Stimulated activated naive CD8-positive, alpha-beta T cell treated with anti-CD3 and anti-CD28 coated beads, Interleukin-15, amount 100 ng/mL, for 72 hours (primary cell): ENCODE measurements around the gene KHDC4.
A peak's percentile ranks its signal among the peaks of the same experiment; 100 is the strongest.
"Not testable (repeated sequence)": the region's sequence is repeated elsewhere in the genome, so short reads cannot be mapped to it uniquely, and the experiment has no call there.

Experiments used
- ATAC-seq: fragments of 150-1000 bp; cut with Tn5 transposase; 2 replicates; pipeline ENCODE4 v1.10.0; 2021; ENCODE audit warnings: mild to moderate bottlenecking, moderate library complexity
- DNase-seq, 2 donors: peaks; one replicate each; pipeline ENCODE4 v3.0.0; 2021 to 2022
- H3K27ac Mint-ChIP-seq, 2 donors: one replicate each; pipeline ENCODE4 v1.8.0; 2022; ENCODE audit warnings: mild to moderate bottlenecking in 2 of 2, mixed read lengths in 2 of 2, moderate library complexity in 2 of 2
- H3K27me3 Mint-ChIP-seq: one replicate; pipeline ENCODE4 v1.8.0; 2022; ENCODE audit warnings: mixed read lengths
- H3K4me1 Mint-ChIP-seq: one replicate; pipeline ENCODE4 v1.8.0; 2022; ENCODE audit warnings: mild to moderate bottlenecking, mixed read lengths
- H3K4me3 Mint-ChIP-seq, 2 donors: one replicate each; pipeline ENCODE4 v1.8.0; 2022; ENCODE audit warnings: mild to moderate bottlenecking in 2 of 2, mixed read lengths in 2 of 2, moderate library complexity in 1 of 2
- H3K9me3 Mint-ChIP-seq, 2 donors: one replicate each; pipeline ENCODE4 v1.8.0; 2022; ENCODE audit warnings: mixed read lengths in 2 of 2

KHDC4 gene

DNA sequence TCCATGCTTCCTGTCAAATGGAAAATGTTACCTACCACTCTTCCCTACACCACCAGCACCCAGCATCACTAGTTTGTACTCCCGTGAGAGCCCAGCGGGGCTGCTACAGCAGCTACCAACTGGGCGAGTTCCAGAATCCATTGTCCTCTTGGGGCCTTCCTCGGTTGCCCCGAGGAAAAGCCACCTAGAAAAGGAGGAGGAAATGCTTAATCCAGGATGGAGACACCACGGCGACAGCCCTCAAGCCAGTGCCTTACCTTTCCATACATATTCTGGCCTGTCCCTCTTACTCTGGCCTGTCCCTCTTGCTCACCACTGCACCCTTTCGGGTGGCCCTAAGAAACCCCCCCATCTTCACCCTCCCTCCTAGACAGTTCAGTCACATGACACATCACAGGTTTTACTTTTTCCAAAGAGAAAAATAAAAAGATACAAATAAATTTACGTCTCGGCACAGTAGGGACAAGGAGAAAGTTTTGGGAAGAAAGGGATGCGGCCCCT lies 23.5 kb downstream of the KHDC4 start:
- no peaks in the 10 kb centered on the region for H3K27me3 Mint-ChIP-seq
- H3K4me3 Mint-ChIP-seq, result peak overlapping the region; percentile 97
- ATAC-seq (peak; percentile 64), DNase-seq (peak; percentile 10 to 27)
- no peaks in the 10 kb centered on the region for H3K9me3 Mint-ChIP-seq
- H3K4me1 Mint-ChIP-seq, result peaks cover 27% of the 10 kb centered on the region
- H3K27ac Mint-ChIP-seq, result peak overlapping the region; percentile 98 to 99

DNA sequence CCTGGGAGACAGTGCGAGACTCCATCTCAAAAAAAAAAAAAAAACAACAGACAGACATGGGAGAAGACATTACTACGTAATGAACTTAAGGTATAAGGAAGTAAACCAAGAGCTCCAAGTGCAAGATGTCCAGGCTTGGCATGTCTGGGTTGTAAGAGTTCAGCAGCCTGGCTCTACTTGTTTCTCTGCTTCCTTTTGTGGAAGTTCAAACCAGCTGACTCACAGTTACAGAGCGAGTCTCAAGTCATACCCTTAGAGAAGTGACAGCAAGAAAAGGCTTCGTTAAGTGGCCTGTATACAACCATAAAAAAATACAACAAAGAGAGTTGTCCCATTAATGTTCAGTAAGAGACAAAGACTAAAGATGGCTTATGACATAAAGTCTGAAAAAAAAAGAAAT lies 24.3 kb downstream of the KHDC4 start:
- DNase-seq (no peak), ATAC-seq (no peak)
- no peaks in the 10 kb centered on the region for H3K9me3 Mint-ChIP-seq
- H3K27me3 Mint-ChIP-seq, result no peaks in the 10 kb centered on the region
- H3K27ac Mint-ChIP-seq, result peak overlapping the region; percentile 44 to 63
- H3K4me3 Mint-ChIP-seq, result peak overlapping the region; percentile 97
- peaks cover 27% of the 10 kb centered on the region for H3K4me1 Mint-ChIP-seq

DNA sequence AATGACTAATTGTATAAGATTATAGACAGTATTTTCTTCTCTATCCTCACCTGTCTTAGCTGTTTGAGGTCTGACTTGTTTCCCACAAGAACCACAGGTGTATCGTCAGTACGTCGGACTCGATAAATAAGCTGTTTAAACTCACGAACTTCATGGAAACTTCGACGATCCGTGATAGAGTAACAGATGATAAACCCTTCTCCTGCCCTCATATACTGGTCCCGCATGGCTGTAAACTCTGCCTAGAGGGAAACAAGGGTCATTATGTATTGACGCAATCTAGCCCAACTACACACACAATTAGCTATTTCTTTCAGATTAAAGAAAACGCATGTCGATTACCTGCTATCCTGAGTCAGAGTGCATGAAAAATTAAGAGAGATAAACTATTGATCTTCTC lies 30.0 kb downstream of the KHDC4 start:
- Mint-ChIP-seq H3K4me1 (no peaks in the 10 kb centered on the region), H3K4me3 (no peak overlapping the region), H3K27ac (no peak overlapping the region), H3K9me3 (no peaks in the 10 kb centered on the region), H3K27me3 (no peaks in the 10 kb centered on the region)
- ATAC-seq (no peak), DNase-seq (no peak)

DNA sequence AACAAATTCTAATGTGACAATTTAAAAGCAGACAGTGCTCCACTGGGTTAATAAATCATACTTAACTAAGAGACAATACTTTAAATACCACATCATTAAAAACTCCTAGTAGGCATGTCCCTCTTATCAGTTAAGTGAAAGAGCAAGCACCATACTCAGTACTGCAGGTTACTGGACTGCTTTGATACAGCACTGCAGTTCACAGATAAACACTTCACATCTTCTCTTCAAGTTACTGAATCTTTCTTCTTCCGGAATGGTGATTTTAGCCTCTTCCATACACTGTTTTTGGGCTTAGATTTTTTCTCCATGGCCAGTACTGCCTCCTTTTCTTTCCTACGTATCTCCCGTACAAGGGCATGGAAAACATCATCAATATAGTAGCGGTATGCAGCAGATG lies 34.1 kb downstream of the KHDC4 start:
- ATAC-seq (no peak), DNase-seq (no peak)
- Mint-ChIP-seq H3K27ac (no peak overlapping the region), H3K4me3 (no peak overlapping the region), H3K27me3 (no peaks in the 10 kb centered on the region), H3K9me3 (no peaks in the 10 kb centered on the region), H3K4me1 (peaks cover 10% of the 10 kb centered on the region)

DNA sequence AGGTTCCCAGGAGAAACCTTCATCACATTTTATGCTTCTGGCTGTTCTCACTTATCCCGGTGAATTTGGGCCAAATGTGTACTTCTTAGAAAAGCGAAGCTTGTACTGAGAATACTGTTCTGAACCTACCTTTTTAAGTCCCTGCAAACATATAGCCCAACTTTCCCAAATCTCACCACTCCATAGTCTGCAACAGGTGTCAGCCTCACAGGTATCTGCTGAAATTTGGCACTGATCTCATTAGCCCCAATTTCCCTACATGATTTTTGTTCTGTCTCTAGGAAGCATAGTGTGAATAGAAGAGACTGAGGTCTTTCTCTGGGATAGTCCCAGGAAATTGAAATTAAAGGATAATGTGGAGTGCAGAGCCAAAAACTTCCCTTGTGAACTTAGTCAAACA lies 34.5 kb downstream of the KHDC4 start:
- Mint-ChIP-seq H3K27me3 (no peaks in the 10 kb centered on the region), H3K27ac (peak overlapping the region in 1 of 2 donors; percentile 22), H3K9me3 (no peaks in the 10 kb centered on the region), H3K4me1 (peaks cover 10% of the 10 kb centered on the region), H3K4me3 (no peak overlapping the region)
- DNase-seq (no peak), ATAC-seq (no peak)

DNA sequence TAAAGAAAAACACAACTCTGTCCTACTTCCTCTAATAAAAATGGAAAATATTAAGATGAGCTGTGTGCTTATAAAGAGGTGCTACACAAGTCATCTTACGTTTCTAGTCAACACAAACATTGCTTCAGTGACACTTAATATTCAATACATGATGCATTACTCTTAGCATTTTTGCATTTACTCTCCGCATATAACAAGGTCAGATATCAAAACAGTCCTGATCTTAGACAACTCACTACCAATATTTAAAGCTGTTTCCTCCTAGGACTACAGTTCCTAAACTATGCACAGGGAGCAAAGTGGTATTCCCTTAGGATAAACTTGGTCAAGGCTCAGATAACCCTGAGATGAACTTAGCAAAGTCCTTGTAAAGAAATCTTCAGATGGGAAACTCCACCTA lies 35.3 kb downstream of the KHDC4 start:
- Mint-ChIP-seq H3K27me3 (no peaks in the 10 kb centered on the region), H3K4me3 (no peak overlapping the region), H3K27ac (no peak overlapping the region), H3K9me3 (no peaks in the 10 kb centered on the region), H3K4me1 (peaks cover 12% of the 10 kb centered on the region)
- no peak for DNase-seq
- ATAC-seq, result no peak

DNA sequence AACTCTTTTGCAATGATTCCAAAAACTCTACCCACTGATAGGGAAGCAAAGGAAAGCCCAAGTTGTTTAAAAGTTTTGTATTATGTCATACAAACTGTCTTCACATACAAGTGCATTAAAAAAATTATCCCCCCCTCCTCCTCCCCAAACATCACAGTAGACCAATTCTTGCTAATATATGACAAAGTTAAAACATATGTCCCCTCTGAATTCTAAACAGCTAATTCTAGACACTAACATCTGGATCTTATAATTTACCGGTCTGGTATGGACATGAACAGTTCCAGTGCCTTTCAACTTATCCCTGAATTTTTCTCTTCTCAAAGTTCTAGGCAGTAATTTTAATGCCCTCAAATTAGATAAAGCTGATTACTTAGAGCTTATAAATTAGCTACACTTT lies 36.5 kb downstream of the KHDC4 start:
- H3K27ac Mint-ChIP-seq, result no peak overlapping the region
- H3K4me3 Mint-ChIP-seq, result no peak overlapping the region
- H3K9me3 Mint-ChIP-seq, result no peaks in the 10 kb centered on the region
- ATAC-seq (no peak), DNase-seq (no peak)
- no peaks in the 10 kb centered on the region for H3K27me3 Mint-ChIP-seq
- H3K4me1 Mint-ChIP-seq, result peaks cover 23% of the 10 kb centered on the region

DNA sequence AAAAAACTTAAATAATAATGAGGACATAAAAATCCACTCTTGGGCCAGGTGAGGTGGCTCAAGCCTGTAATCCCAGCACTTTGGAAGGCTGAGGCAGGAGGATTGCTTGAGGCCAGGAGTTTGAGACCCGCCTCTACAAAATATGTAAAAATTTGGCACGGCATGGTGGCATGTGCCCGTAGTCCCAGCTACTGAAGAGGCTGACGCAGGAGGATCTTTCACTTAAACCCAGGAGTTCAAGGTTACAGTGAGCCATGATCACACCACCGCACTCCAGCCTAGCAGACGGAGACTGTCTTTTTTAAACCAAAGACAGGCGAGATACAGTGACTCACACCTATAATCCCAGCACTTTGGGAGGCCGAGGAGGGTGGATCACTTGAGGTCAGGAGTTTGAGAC lies 37.7 kb downstream of the KHDC4 start:
- H3K4me3 Mint-ChIP-seq, DNase-seq, H3K27ac Mint-ChIP-seq, H3K27me3 Mint-ChIP-seq, ATAC-seq, H3K9me3 Mint-ChIP-seq: not testable (repeated sequence)
- H3K4me1 Mint-ChIP-seq, result peaks cover 23% of the 10 kb centered on the region

DNA sequence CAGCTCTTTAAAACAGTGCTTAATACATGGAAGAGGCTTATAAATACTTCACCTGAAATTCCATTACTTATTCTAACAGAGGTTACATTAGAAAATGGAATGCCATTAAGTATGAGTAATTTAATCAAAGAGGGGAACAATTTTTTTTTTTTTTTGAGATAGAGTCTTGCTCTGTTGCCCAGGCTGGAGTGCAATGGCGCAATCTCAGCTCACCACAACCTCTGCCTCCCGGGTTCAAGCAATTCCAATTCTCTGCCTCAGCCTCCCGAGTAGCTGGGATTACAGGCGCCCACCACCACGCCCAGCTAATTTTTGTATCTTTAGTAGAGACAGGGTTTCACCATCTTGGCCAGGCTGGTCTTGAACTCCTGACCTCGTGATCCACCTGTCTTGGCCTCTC lies 38.6 kb downstream of the KHDC4 start:
- H3K27me3 Mint-ChIP-seq, result not testable (repeated sequence)

DNA sequence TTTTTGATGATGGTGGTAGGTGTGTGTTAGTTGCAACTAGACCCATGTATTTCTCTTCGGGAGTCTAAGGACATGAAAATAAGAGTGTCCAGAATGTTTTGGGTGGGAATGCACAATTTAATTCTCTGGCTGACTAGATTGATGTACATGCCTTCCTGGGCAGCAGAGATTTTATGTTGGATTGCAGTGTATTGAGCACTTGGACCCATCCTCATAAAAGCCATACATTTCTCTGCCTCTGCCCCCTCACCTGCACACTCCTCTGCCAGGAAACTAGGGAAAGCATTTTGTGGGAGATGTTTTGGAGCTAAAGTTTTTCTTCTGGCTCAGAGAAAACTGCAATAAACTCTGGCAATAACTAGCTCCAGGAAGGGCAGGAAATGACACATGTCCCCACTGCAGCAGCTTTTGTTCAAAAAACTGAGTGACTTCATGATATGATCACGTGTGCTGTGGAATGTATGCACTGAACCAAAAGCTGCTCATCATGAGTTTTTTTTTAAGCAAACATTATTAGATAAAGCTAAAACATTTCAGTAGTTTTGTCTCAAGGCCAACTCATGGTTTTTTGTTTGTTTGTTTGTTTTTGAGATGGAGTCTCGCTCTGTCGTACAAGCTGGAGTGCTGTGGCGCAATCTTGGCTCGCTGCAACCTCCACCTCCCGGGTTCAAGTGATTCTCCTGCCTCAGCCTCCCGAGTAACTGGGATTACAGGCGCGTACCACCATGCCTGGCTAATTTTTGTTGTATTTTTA lies 40.6 kb downstream of the KHDC4 start:
- no peak for DNase-seq
- peak overlapping the region in 1 of 2 donors; percentile 57 for H3K27ac Mint-ChIP-seq
- no peak overlapping the region for H3K4me3 Mint-ChIP-seq
- no peaks in the 10 kb centered on the region for H3K9me3 Mint-ChIP-seq
- peak; percentile 75 for ATAC-seq
- no peaks in the 10 kb centered on the region for H3K27me3 Mint-ChIP-seq
- peaks cover 17% of the 10 kb centered on the region for H3K4me1 Mint-ChIP-seq

More for the DNA sequence above, 38.6 kb downstream of the KHDC4 start:
- peaks cover 23% of the 10 kb centered on the region for H3K4me1 Mint-ChIP-seq
- not testable (repeated sequence) for DNase-seq, ATAC-seq, H3K4me3 Mint-ChIP-seq, H3K9me3 Mint-ChIP-seq, H3K27ac Mint-ChIP-seq

DNA sequence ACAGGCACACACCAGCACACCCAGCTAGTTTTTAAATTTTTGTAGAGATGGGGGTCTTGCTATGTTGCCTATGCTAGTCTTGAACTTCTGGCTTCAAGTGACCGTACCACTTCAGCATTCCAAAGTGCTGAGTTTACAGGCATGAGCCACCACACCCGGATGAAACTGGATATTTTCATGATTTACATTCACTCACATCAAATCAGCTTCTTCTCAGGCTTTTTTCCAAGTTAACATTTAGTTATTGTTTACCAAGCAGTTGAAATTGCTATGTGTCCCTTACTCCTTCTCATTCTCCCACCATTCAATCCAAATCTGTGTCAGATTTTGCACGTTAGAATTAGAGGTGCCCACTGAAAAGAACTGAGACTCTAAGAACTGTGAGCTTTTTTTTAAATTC lies 41.4 kb downstream of the KHDC4 start:
- Mint-ChIP-seq H3K27me3 (no peaks in the 10 kb centered on the region), H3K4me3 (no peak overlapping the region), H3K9me3 (no peaks in the 10 kb centered on the region), H3K4me1 (peaks cover 15% of the 10 kb centered on the region), H3K27ac (no peak overlapping the region)
- DNase-seq, result no peak
- no peak for ATAC-seq

DNA sequence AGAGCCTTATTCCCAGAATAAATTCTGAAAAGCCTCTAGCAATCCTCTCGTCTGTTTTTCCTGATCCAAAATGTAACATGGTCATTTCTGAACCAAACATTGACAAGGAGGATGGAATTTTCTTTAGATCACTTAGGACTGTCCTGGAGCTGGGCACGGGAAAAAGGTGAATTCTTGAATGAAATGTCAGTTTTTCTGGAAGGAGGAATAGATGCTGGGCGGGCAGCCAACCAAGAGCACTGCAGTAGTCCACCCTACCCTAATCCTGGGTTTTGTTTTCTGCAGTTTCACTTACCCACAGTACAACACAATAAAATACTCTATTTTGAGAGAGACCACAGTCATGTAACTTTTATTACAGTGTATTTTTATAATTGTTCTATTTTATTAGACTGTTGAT lies 44.0 kb downstream of the KHDC4 start:
- Mint-ChIP-seq H3K4me1 (peaks cover 13% of the 10 kb centered on the region), H3K27ac (no peak overlapping the region), H3K9me3 (no peaks in the 10 kb centered on the region), H3K4me3 (no peak overlapping the region), H3K27me3 (no peaks in the 10 kb centered on the region)
- no peak for DNase-seq
- ATAC-seq, result no peak

DNA sequence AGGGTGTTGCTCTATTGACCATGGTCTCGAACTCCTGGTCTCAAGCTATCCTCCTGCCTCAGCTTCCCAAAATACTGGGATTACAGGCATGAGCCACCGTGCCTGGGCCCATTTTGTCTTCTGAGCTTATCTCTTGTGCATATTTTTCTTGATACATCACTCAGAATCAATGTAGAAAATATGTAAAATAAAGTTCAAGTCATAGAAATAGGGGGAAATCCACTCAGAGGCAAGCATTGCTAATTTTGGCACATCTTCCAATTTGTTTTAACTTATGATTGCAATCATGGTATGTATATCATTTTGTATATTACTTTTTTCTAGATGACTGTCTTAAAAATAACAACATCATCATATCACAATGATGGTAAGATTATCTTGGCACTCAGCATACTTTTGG lies 44.6 kb downstream of the KHDC4 start:
- no peak overlapping the region for H3K27ac Mint-ChIP-seq
- H3K4me1 Mint-ChIP-seq, result peaks cover 13% of the 10 kb centered on the region
- no peak for ATAC-seq
- no peak overlapping the region for H3K4me3 Mint-ChIP-seq
- H3K27me3 Mint-ChIP-seq, result no peaks in the 10 kb centered on the region
- DNase-seq, result no peak
- H3K9me3 Mint-ChIP-seq, result no peaks in the 10 kb centered on the region

DNA sequence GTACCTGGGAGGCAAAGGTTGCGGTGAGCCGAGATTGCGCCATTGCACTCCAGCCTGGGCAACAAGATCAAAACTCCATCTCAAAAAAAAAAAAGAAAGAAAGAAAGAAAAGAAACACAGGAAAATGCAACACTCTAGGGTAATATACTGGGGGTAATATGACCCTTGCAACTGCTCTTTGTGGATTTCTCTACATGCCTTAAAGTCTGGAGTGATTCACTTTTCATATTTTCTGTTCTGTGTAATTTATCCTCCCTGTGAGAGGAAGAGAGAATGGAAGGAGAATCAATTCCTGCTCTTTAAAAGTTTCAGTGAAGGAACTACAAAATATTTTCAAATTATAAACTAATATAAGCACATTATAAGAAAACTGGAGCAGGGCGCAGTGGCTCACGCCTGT lies 45.7 kb downstream of the KHDC4 start:
- Mint-ChIP-seq H3K4me3 (no peak overlapping the region), H3K9me3 (no peaks in the 10 kb centered on the region), H3K27me3 (no peaks in the 10 kb centered on the region), H3K27ac (no peak overlapping the region), H3K4me1 (peaks cover 6% of the 10 kb centered on the region)
- ATAC-seq (no peak), DNase-seq (no peak)

DNA sequence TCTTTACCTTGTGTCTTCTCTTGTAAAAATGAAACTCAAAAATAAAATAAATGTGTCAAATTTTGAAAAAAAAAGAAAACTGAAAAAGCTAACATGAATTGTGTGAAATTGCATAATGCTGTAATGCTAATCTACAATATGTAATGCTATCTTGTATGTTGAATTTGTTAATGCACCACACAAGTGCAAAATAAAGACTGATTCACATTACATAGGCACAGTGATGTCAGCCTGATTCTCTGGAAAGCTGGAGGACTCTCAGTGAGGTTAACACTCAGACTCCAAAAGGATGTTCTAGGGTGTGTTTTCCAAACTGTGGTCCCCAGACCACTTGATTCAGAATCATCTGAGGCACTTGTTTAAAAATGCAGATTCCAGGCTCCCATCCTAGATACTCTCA lies 49.2 kb downstream of the KHDC4 start:
- H3K27me3 Mint-ChIP-seq, result no peaks in the 10 kb centered on the region
- no peaks in the 10 kb centered on the region for H3K4me1 Mint-ChIP-seq
- ATAC-seq, result no peak
- H3K9me3 Mint-ChIP-seq, result no peaks in the 10 kb centered on the region
- DNase-seq, result no peak
- no peak overlapping the region for H3K4me3 Mint-ChIP-seq
- no peak overlapping the region for H3K27ac Mint-ChIP-seq

DNA sequence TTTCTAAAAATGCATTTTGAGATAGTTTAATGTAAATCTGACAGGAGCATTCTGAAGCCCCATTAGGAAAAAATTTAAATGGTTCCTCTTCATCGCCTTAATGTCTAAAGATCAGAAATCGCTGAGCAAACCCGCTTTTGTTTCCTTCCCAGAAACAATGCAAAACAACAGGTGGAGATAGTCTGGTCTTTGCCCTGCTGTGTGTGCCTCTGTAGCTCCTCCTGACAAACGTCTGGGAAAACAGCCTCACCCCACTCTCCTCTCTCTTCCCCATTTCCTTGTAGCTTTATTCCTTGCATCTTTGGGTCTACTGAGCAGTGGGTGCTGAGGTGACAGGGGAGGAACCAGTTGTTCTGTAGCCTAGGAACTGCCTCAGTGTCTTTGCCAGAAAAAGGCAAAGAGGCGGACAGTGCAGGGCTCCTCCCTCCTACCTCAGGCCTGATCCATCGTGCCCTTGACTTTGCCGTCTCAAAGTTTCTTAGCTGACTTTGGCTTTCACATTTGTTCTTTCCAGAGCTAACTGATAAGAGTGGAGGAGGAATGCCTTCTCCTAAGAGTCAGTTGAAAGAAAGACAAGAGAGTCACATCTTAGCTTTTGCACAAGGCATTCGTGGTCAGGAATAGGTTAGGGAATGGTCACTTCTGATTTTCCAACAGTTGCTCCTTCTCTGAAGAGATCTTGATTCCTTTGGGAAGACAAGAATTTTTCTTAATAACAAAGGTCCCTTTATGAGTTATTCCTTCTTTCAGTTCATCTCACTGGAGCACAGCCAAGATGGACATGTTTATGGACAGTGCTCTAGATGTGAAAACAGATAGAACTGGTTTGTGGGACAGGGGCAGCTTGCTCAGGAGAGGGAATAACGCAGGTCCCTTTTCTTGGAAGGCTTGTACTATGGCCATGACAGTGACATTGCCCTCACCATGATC lies 49.9 kb downstream of the KHDC4 start:
- DNase-seq, result no peak
- ATAC-seq, result no peak
- Mint-ChIP-seq H3K27me3 (no peaks in the 10 kb centered on the region), H3K27ac (peak overlapping the region in 1 of 2 donors; percentile 31), H3K9me3 (no peaks in the 10 kb centered on the region), H3K4me1 (no peaks in the 10 kb centered on the region), H3K4me3 (no peak overlapping the region)
